Stimulated activated CD4-positive, alpha-beta T cell treated with anti-CD3 and anti-CD28 coated beads, Interleukin-1b, Interleukin-23, amount 100 ng/mL, for 48 hours (primary cell): Measurements from ENCODE around the gene TMEM174.

Experiments
- DNase-seq: peaks from one replicate; pipeline ENCODE4 v3.0.0-alpha.2; 2020

TMEM174 gene

GRCh38 chr5:73154208-73155006, 18.6 kb upstream of the TMEM174 start:
- no peak for DNase-seq

GRCh38 chr5:73155271-73156222, 17.4 kb upstream of the TMEM174 start:
- DNase-seq = no peak

GRCh38 chr5:73157414-73158303, 15.3 kb upstream of the TMEM174 start:
- no peak for DNase-seq

GRCh38 chr5:73158313-73158712, 14.7 kb upstream of the TMEM174 start:
- no peak for DNase-seq

GRCh38 chr5:73160239-73160671, 12.7 kb upstream of the TMEM174 start:
- peak; percentile 79 for DNase-seq

- DNase-seq = no peak
These were observed 2.5 kb upstream of the TMEM174 start for GRCh38 chr5:73170522-73170921.

GRCh38 chr5:73171495-73171894, 1.5 kb upstream of the TMEM174 start:
- DNase-seq = no peak

GRCh38 chr5:73174100-73174815, 1.3 kb downstream of the TMEM174 start:
- DNase-seq = no peak

GRCh38 chr5:73176250-73176649, 3.3 kb downstream of the TMEM174 start:
- no peak for DNase-seq

- no peak for DNase-seq
These were observed 5.3 kb downstream of the TMEM174 start for GRCh38 chr5:73178265-73178664.

- no peak for DNase-seq
These were observed 6.7 kb downstream of the TMEM174 start for GRCh38 chr5:73179730-73180129.

GRCh38 chr5:73180566-73180965, 7.6 kb downstream of the TMEM174 start:
- no peak for DNase-seq

- no peak for DNase-seq
These were observed 9.3 kb downstream of the TMEM174 start for GRCh38 chr5:73182307-73182706.

GRCh38 chr5:73183000-73183399, 10.0 kb downstream of the TMEM174 start:
- no peak for DNase-seq

GRCh38 chr5:73183481-73183891, 10.5 kb downstream of the TMEM174 start:
- no peak for DNase-seq

GRCh38 chr5:73186976-73187375, 14.0 kb downstream of the TMEM174 start:
- DNase-seq = no peak

GRCh38 chr5:73188764-73189531, 16.0 kb downstream of the TMEM174 start:
- no peak for DNase-seq

- DNase-seq = no peak
These were observed 16.9 kb downstream of the TMEM174 start for GRCh38 chr5:73189871-73190376.

- no peak for DNase-seq
These were observed 19.4 kb downstream of the TMEM174 start for GRCh38 chr5:73192370-73192769.

GRCh38 chr5:73193592-73193991, 20.6 kb downstream of the TMEM174 start:
- DNase-seq = no peak

- DNase-seq = no peak
These were observed 23.2 kb downstream of the TMEM174 start for GRCh38 chr5:73196201-73196600.
